GM12878 (cell line): Measurements from ENCODE around the gene SNAPC2. TPM values are rescaled to one million over a fixed set of nuclear protein-coding genes. Genes with fewer than 3 reads are reported as not detected.
"Not testable (repeated sequence)": the region's sequence is repeated elsewhere in the genome, so short reads cannot be mapped to it uniquely, and the experiment has no call there.

ENCODE experiments used
- ATAC-seq: fragments of 200-7000 bp; cut with Tn5 transposase; 3 replicates; pipeline ENCODE4 v1.9.1; 2020; ENCODE audit warnings: mild to moderate bottlenecking, moderate library complexity
- BruUV-seq: library from RNA; stranded (reverse); fragments of 400-500 nt; replicated peaks from 2 replicates; lab custom pipeline; 2021; lab: Mats Ljungman, UMichigan
- CTCF ChIA-PET: fragments of 300-600 bp; sonication (Branson Sonifier 250); formaldehyde crosslinking; extraction: SDS; loops from one replicate; lab custom pipeline; 2021; ENCODE audit warnings: inconsistent platforms; lab: Yijun Ruan, JAX
- POLR2A ChIA-PET: fragments of 350-600 bp; formaldehyde crosslinking; extraction: SDS; loops from one replicate; lab custom pipeline; 2021; ENCODE audit warnings: inconsistent platforms; lab: Charles Lee
- RAD21 ChIA-PET: fragments of 300-600 bp; sonication (Branson Sonifier 250); formaldehyde crosslinking; loops from one replicate; lab custom pipeline; 2023; ENCODE audit warnings: antibody characterized with exemption; ENCODE audit not compliant: unreplicated experiment; lab: Charles Lee
- SMC1A ChIA-PET: fragments of 300-600 bp; sonication (Branson Sonifier 250); formaldehyde crosslinking; loops from one replicate; lab custom pipeline; 2023; ENCODE audit not compliant: unreplicated experiment, uncharacterized antibody; lab: Charles Lee
- DNase-seq: peaks from one replicate; pipeline ENCODE4 v3.0.0-alpha.2; 2011; ENCODE audit warnings: low read depth, low spot score
- FAIRE-seq: peaks from 3 replicates; lab custom pipeline; 2011; peaks lifted over from hg19 to GRCh38; lab: Jason Lieb, UNC
- H2AFZ ChIP-seq: 2 replicates; pipeline ENCODE4 v1.6.0; 2011; ENCODE audit warnings: low read depth, low read length, control low read depth; ENCODE audit not compliant: control insufficient read depth
- H3K27ac ChIP-seq: 2 replicates; pipeline ENCODE4 v1.5.1; 2011; ENCODE audit warnings: control low read depth; ENCODE audit not compliant: control insufficient read depth, insufficient read depth
- H3K27me3 ChIP-seq, 2 experiments: replicated peaks in 1 of 2; 2 replicates each; pipeline versions ENCODE4 v1.6.0 to v1.6.1; 2011; ENCODE audit warnings: low read length in 1 of 2; ENCODE audit not compliant: control insufficient read depth in 2 of 2, insufficient read depth in 2 of 2
- H3K36me3 ChIP-seq, 2 experiments: 2 replicates each; pipeline ENCODE4 v1.5.1; 2011; ENCODE audit warnings: low read length in 1 of 2; ENCODE audit not compliant: control insufficient read depth in 2 of 2, insufficient read depth in 2 of 2
- H3K4me1 ChIP-seq: 2 replicates; pipeline ENCODE4 v1.6.1; 2011; ENCODE audit warnings: mild to moderate bottlenecking, low read length, moderate library complexity, mixed read lengths; ENCODE audit not compliant: control insufficient read depth, insufficient read depth
- H3K4me2 ChIP-seq: 2 replicates; pipeline ENCODE4 v1.6.0; 2011; ENCODE audit warnings: control low read depth; ENCODE audit not compliant: control insufficient read depth, insufficient read depth
- H3K4me3 ChIP-seq: fragments of 200-600 bp; sonication (generic); 2 replicates; pipeline ENCODE4 v1.5.1; 2016
- H3K79me2 ChIP-seq: 2 replicates; pipeline ENCODE4 v1.6.0; 2011; ENCODE audit warnings: low read length; ENCODE audit not compliant: control insufficient read depth, insufficient read depth
- H3K9ac ChIP-seq: 2 replicates; pipeline ENCODE4 v1.8.0; 2011; ENCODE audit warnings: low read length, control low read depth, mixed read lengths; ENCODE audit not compliant: control insufficient read depth, insufficient read depth
- H3K9me3 ChIP-seq: replicated peaks from 3 replicates; pipeline ENCODE4 v1.5.1; 2011; ENCODE audit warnings: mild to moderate bottlenecking, low read length; ENCODE audit not compliant: control insufficient read depth, insufficient read depth
- H4K20me1 ChIP-seq: 2 replicates; pipeline ENCODE4 v1.6.0; 2011; ENCODE audit not compliant: control insufficient read depth, insufficient read depth
- BCLAF1 ChIP-seq: fragments of 450-650 bp; IDR thresholded peaks from 2 replicates; pipeline ENCODE4 v1.6.1; 2017; ENCODE audit warnings: antibody characterized with exemption, mild to moderate bottlenecking, moderate library complexity
- WGBS: methylation state at CpG from one replicate; pipeline ENCODE4 v1.1.6; 2016; ENCODE audit warnings: low lambda C conversion rate; ENCODE audit not compliant: insufficient replicate concordance, insufficient coverage; ENCODE audit errors: missing lambda C conversion rate; 5-methylcytosine and 5-hydroxymethylcytosine counted together
- in situ Hi-C: fragments of 300-500 bp; cut with MboI; formaldehyde crosslinking; loops from 9 replicates; pipeline ENCODE4 v1.14.3; 2018; ENCODE audit warnings: mixed read lengths
- intact Hi-C: fragments of 100-400 bp; cut with micrococcal nuclease; formaldehyde crosslinking; loops from one replicate; pipeline ENCODE4 v1.14.2; 2022; ENCODE audit not compliant: unreplicated experiment
- polyA plus RNA-seq, 11 experiments: library from polyadenylated mRNA; depleted of rRNA in 4 of 11; unstranded in 6 of 11; stranded (reverse) in 5 of 11; fragments of >200 nt; fragmentation: Nextera tagmentation in 4 of 11; fragmentation: Illumina TruSeq in 1 of 11; extraction: Ambion mirVana in 4 of 11; extraction: Trizol in 1 of 11; gene quantifications; 1 replicate in 1 of 11; 2 replicates in 10 of 11; pipeline versions ENCODE4 v1.2.1 to v1.2.3, GENCODE V29; 2011 to 2016; ENCODE audit warnings: inconsistent platforms in 2 of 11, missing spikeins in 2 of 11, low read depth in 1 of 11
- total RNA-seq, 4 experiments: library from RNA; depleted of rRNA in 3 of 4; stranded (reverse); fragments of >200 nt in 3 of 4; fragmentation: Illumina TruSeq in 1 of 4; extraction: Trizol in 1 of 4; gene quantifications; 2 replicates each; pipeline versions ENCODE4 v1.2.1 to v1.2.3, GENCODE V29; 2013 to 2021

The SNAPC2 gene
- total and polyA plus RNA-seq, 10 of the 15 experiments (the other 5 are each of a cell fraction or from before 2014, with no cell fraction given), result 0.19 to 20.8 (median 12.6) TPM

- no peak for TF ChIP-seq BCLAF1
Observed at GRCh38 chr19:7928741-7929701, 8.9 kb downstream of the SNAPC2 start (continued).

GRCh38 chr19:7930030-7930429 lies 9.9 kb downstream of the SNAPC2 start:
- H3K79me2 ChIP-seq, H3K9me3 ChIP-seq, in situ Hi-C loops, intact Hi-C loops, H2AFZ ChIP-seq, H4K20me1 ChIP-seq, H3K9ac ChIP-seq, H3K27me3 ChIP-seq, H3K4me2 ChIP-seq, H3K4me1 ChIP-seq, H3K27ac ChIP-seq, DNase-seq, ATAC-seq, FAIRE-seq, H3K4me3 ChIP-seq, BruUV-seq: not testable (repeated sequence)
- ChIA-PET RAD21 (interaction anchor here (0.6 to 0.7 kb wide), 2 partner anchors 13 to 831 kb away, joined by 3 read pairs; partner anchors contain the start of gene TIMM44), SMC1A (interaction anchor here (2.2 kb wide), 1 partner anchor 14 kb away, joined by 10 read pairs; the partner anchor contains the start of gene TIMM44), CTCF (interaction anchor here (1.4 to 4.4 kb wide), 4 partner anchors 14 to 250 kb away, joined by 4 to 44 read pairs (median 6); partner anchors contain the start of genes TIMM44 and TRAPPC5), POLR2A (interaction anchor here (0.7 to 1.7 kb wide), 3 partner anchors 9 to 58 kb away, joined by 4 to 13 read pairs (median 6); partner anchors contain the start of gene TIMM44)
- WGBS, result 82% methylated on average over 11 of the region's 11 CpGs
- H3K36me3 ChIP-seq, result peaks cover 7 to 36% of the 10 kb centered on the region in 2 experiments; a peak in 3 of 4 replicates
